ENCODE data around the gene YPEL2. TPM values are rescaled to one million over a fixed set of nuclear protein-coding genes. Genes with fewer than 3 reads are reported as not detected.

Gene YPEL2
- total RNA-seq, 2 donors from 2014 or later = 12.8 to 40.3 TPM

DNA sequence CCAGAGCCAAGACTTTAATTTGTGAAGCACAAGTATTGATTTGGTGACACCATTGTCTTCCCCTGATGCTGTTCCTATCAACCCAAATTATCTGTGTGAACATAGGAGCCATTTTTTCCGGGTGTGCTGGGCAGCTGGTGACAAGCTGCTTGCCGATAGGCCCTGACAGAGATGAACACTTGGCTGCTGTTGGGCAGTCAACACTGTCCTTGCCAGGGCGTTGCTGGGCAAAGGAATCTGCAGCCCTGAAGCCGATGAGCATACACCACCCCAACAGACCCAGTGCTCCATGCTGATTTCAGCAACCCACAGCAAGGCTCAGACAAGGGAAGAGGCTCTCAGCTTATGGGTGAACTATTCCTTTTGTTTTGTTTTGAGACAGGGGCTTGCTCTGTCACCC lies 105.4 kb downstream of the YPEL2 start:
- no peak for TF ChIP-seq POLR2A (IDR thresholded peaks at IDR 0.05)
- TF ChIP-seq POLR2AphosphoS5 (IDR thresholded peaks at IDR 0.05) = no peak
- TF ChIP-seq, protein P1, sequence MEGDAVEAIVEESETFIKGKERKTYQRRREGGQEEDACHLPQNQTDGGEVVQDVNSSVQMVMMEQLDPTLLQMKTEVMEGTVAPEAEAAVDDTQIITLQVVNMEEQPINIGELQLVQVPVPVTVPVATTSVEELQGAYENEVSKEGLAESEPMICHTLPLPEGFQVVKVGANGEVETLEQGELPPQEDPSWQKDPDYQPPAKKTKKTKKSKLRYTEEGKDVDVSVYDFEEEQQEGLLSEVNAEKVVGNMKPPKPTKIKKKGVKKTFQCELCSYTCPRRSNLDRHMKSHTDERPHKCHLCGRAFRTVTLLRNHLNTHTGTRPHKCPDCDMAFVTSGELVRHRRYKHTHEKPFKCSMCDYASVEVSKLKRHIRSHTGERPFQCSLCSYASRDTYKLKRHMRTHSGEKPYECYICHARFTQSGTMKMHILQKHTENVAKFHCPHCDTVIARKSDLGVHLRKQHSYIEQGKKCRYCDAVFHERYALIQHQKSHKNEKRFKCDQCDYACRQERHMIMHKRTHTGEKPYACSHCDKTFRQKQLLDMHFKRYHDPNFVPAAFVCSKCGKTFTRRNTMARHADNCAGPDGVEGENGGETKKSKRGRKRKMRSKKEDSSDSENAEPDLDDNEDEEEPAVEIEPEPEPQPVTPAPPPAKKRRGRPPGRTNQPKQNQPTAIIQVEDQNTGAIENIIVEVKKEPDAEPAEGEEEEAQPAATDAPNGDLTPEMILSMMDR (IDR thresholded peaks at IDR 0.05) = no peak
- no peaks in the 10 kb centered on the region for H3K27me3 ChIP-seq (replicated peaks; ENCODE audit: insufficient read depth)
- H3K27ac ChIP-seq = no peak overlapping the region
- intact Hi-C loops (cut with DNase I) = no loop called here
- no peaks in the 10 kb centered on the region for H3K36me3 ChIP-seq
- H3K4me1 ChIP-seq (replicated peaks) = no peaks in the 10 kb centered on the region
- H3K4me3 ChIP-seq = no peak overlapping the region
- WGBS = 86% methylated on average over 4 of the region's 4 CpGs
- no peak for DNase-seq (ENCODE audit: low spot score)
- H3K9me3 ChIP-seq = no peaks in the 10 kb centered on the region

DNA sequence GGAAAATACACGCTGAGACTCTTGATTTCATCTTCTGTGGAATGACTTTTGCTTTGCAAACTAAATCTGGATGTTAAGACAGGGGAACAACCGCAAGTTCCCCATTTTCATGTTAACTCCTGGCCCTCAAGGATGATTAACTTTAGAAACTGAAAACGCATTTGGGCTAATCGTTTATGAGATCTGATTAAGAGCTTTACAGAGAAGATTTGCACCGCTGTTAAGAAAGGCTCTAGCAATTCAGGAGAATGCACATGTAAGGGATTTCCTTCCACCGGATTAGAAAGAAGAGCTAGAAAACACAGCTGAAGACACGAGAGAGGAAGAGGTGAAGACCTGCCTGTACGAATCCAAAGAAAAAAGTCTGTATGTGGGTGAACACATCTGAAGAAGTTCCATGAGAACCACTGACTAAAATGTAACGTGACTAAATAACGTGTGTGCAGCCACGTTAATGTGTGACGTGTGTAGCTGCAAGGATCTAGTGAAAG lies 106.4 kb downstream of the YPEL2 start:
- H3K4me3 ChIP-seq = no peak overlapping the region
- WGBS = 62% methylated on average over 12 of the region's 12 CpGs
- intact Hi-C loops (cut with DNase I) = no loop called here
- TF ChIP-seq, protein P1 (IDR thresholded peaks at IDR 0.05) = no peak
- TF ChIP-seq POLR2AphosphoS5 (IDR thresholded peaks at IDR 0.05) (no peak), POLR2A (IDR thresholded peaks at IDR 0.05) (no peak)
- no peaks in the 10 kb centered on the region for H3K4me1 ChIP-seq (replicated peaks)
- H3K36me3 ChIP-seq = no peaks in the 10 kb centered on the region
- DNase-seq (ENCODE audit: low spot score) = no peak
- no peak overlapping the region for H3K27ac ChIP-seq
- H3K9me3 ChIP-seq = no peaks in the 10 kb centered on the region
- no peaks in the 10 kb centered on the region for H3K27me3 ChIP-seq (replicated peaks; ENCODE audit: insufficient read depth)

DNA sequence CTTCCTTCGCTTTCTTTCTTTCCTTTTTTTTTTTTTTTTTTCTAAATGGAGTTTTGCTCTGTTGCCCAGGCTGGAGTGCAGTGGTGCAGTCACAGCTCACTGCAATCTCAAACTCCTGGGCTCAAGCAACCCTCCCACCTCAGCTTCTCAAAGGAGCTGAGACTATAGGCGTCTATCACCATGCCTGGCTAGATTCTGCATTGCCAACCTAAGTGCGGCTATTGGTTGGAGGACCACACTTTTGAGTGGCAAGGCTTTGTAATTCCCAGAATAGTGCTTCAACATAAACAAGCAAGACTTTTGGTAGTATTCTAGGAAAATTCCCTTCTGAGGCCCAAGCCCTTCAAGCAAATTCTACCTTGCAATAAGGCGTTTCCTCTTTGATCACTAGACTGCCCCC lies 107.8 kb downstream of the YPEL2 start:
- no peak overlapping the region for H3K4me3 ChIP-seq
- H3K27me3 ChIP-seq (replicated peaks; ENCODE audit: insufficient read depth) = no peaks in the 10 kb centered on the region
- no peak overlapping the region for H3K27ac ChIP-seq
- no peak for DNase-seq (ENCODE audit: low spot score)
- H3K4me1 ChIP-seq (replicated peaks) = no peaks in the 10 kb centered on the region
- 88% methylated on average over 4 of the region's 4 CpGs for WGBS
- TF ChIP-seq, protein P1 (IDR thresholded peaks at IDR 0.05) = no peak
- TF ChIP-seq POLR2AphosphoS5 (IDR thresholded peaks at IDR 0.05) (no peak), POLR2A (IDR thresholded peaks at IDR 0.05) (no peak)
- no peaks in the 10 kb centered on the region for H3K36me3 ChIP-seq
- no peaks in the 10 kb centered on the region for H3K9me3 ChIP-seq
- intact Hi-C loops (cut with DNase I) = no loop called here

DNA sequence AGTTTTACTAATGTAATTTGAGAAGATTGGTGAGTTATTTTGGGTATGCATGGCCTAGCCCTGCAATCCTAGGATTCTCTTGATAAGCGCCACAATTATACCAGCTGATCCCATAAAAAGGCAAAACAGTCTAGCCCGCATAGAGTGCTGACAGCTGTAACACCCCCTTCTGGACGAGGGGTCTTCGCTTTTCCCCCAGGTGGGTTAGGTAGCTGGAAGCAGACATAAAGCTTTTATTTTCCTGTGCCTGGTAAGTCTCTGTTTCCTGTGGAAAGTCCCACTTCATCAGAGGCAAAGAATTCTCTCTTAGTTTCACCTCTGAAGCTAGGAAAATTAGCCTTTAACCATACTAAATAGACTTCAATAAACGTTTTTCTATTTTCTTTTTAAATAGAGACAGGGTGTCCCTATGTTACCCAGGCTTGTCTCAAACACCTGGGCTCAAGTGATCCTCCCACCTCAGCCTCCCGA lies 108.3 kb downstream of the YPEL2 start:
- WGBS = 41% methylated on average over 6 of the region's 6 CpGs
- H3K27ac ChIP-seq = no peak overlapping the region

More for the DNA sequence above, 108.3 kb downstream of the YPEL2 start:
- H3K27me3 ChIP-seq (replicated peaks; ENCODE audit: insufficient read depth) = no peaks in the 10 kb centered on the region
- intact Hi-C loops (cut with DNase I) = no loop called here
- no peak overlapping the region for H3K4me3 ChIP-seq
- no peaks in the 10 kb centered on the region for H3K4me1 ChIP-seq (replicated peaks)
- no peaks in the 10 kb centered on the region for H3K36me3 ChIP-seq
- TF ChIP-seq POLR2AphosphoS5 (IDR thresholded peaks at IDR 0.05) (no peak), POLR2A (IDR thresholded peaks at IDR 0.05) (no peak)
- TF ChIP-seq, protein P1 (IDR thresholded peaks at IDR 0.05) = no peak
- DNase-seq (ENCODE audit: low spot score) = no peak
- no peaks in the 10 kb centered on the region for H3K9me3 ChIP-seq

Data from prostate gland (tissue), 2 donors.